Right ventricle myocardium superior (tissue), 1 donor: Measurements from ENCODE around the gene HP1BP3. TPM values are rescaled to one million over a fixed set of nuclear protein-coding genes. Genes with fewer than 3 reads are reported as not detected.
A peak's percentile ranks its signal among the peaks of the same experiment; 100 is the strongest.

Experiments used
- ATAC-seq: fragments of 200-7000 bp; cut with Tn5 transposase; one replicate; pipeline ENCODE4 v1.9.1; 2020; ENCODE audit warnings: mild to moderate bottlenecking; ENCODE audit not compliant: poor library complexity
- DNase-seq: peaks from one replicate; pipeline ENCODE4 v3.0.0-alpha.2; 2020
- intact Hi-C: fragments of 100-400 bp; cut with DNase I; formaldehyde crosslinking; loops from one replicate; pipeline ENCODE4 v1.11.2; 2022
- total RNA-seq: library from RNA; stranded (reverse); fragmentation: NEBNext Ultra II Directional; extraction: Animal tissue kit (Norgen Biotek cat#: 25700); gene quantifications from one replicate; pipeline ENCODE4 v1.2.1, GENCODE V29; 2021
- donor health status: DM: no; HTN: yes; CAD: no; lungs with severe emphysema.

The HP1BP3 gene
- total RNA-seq, 1 donor from 2014 or later, result 118 TPM

GRCh38 chr1:20775700-20776099, 11.4 kb downstream of the HP1BP3 start:
- DNase-seq (no peak), ATAC-seq (no peak)
- intact Hi-C loops, result no loop called here

GRCh38 chr1:20771780-20772179, 15.3 kb downstream of the HP1BP3 start:
- intact Hi-C loops, result no loop called here
- DNase-seq (no peak), ATAC-seq (no peak)

- intact Hi-C loops, result no loop called here
- no peak for ATAC-seq
- no peak for DNase-seq
Observed at GRCh38 chr1:20770314-20771087, 16.6 kb downstream of the HP1BP3 start.

- intact Hi-C loops, result no loop called here
- DNase-seq (no peak), ATAC-seq (peak; percentile 90)
Observed at GRCh38 chr1:20767271-20767670, 19.8 kb downstream of the HP1BP3 start.

- intact Hi-C loops, result no loop called here
- ATAC-seq (no peak), DNase-seq (no peak)
Observed at GRCh38 chr1:20763417-20763816, 23.7 kb downstream of the HP1BP3 start.

GRCh38 chr1:20760322-20760721, 26.8 kb downstream of the HP1BP3 start:
- ATAC-seq (no peak), DNase-seq (no peak)
- intact Hi-C loops, result no loop called here

GRCh38 chr1:20753589-20753988, 33.5 kb downstream of the HP1BP3 start:
- DNase-seq, result no peak
- ATAC-seq, result no peak
- intact Hi-C loops, result no loop called here

- ATAC-seq (no peak), DNase-seq (no peak)
- intact Hi-C loops, result no loop called here
Observed at GRCh38 chr1:20751462-20751990, 35.6 kb downstream of the HP1BP3 start.

- ATAC-seq, result no peak
- intact Hi-C loops, result no loop called here
Observed at GRCh38 chr1:20742671-20743070, 44.4 kb downstream of the HP1BP3 start.

GRCh38 chr1:20740781-20741180, 46.3 kb downstream of the HP1BP3 start:
- ATAC-seq (no peak), DNase-seq (no peak)
- intact Hi-C loops, result no loop called here

More at GRCh38 chr1:20742671-20743070, 44.4 kb downstream of the HP1BP3 start:
- DNase-seq, result no peak

GRCh38 chr1:20739225-20739624, 47.9 kb downstream of the HP1BP3 start:
- no peak for DNase-seq
- intact Hi-C loops, result no loop called here
- no peak for ATAC-seq

- intact Hi-C loops, result no loop called here
- no peak for DNase-seq
- no peak for ATAC-seq
Observed at GRCh38 chr1:20735581-20736111, 51.5 kb downstream of the HP1BP3 start.

GRCh38 chr1:20733360-20733975, 53.6 kb downstream of the HP1BP3 start:
- ATAC-seq (no peak), DNase-seq (no peak)
- intact Hi-C loops, result no loop called here

- intact Hi-C loops, result no loop called here
- DNase-seq, result peak; percentile 63
- ATAC-seq, result peak; percentile 75
Observed at GRCh38 chr1:20732588-20733359, 54.3 kb downstream of the HP1BP3 start, which contains the start of gene SH2D5. Gene SH2D5 (minus strand): TSS chr1:20732703. CDS start chr1:20728044, 4,659 bp downstream.

GRCh38 chr1:20732071-20732587, 55.0 kb downstream of the HP1BP3 start:
- DNase-seq, result peak; percentile 70
- intact Hi-C loops, result no loop called here
- ATAC-seq, result peak; percentile 86

GRCh38 chr1:20731057-20731991, 55.8 kb downstream of the HP1BP3 start:
- intact Hi-C loops, result no loop called here
- DNase-seq (no peak), ATAC-seq (no peak)

GRCh38 chr1:20730690-20731056, 56.4 kb downstream of the HP1BP3 start:
- ATAC-seq, result no peak
- intact Hi-C loops, result no loop called here
- no peak for DNase-seq
